HL-60 (cell line): ENCODE results near the gene NRP1.

Source experiments
- DNase-seq, 2 experiments: peaks; one replicate each; pipeline ENCODE4 v3.0.0-alpha.2; 2010 to 2020; ENCODE audit warnings: low read depth in 1 of 2, low spot score in 1 of 2
- H3K27ac ChIP-seq: fragments of 250-450 bp; sonication (Bioruptor Pico); replicated peaks from 2 replicates; pipeline ENCODE4 v1.5.1; 2020; ENCODE audit warnings: mild to moderate bottlenecking, moderate library complexity
- H3K27me3 ChIP-seq: fragments of 250-450 bp; sonication (Bioruptor Pico); 2 replicates; pipeline ENCODE4 v1.5.1; 2021; ENCODE audit warnings: mild to moderate bottlenecking, moderate library complexity; ENCODE audit not compliant: insufficient read depth, poor library complexity, severe bottlenecking
- H3K4me3 ChIP-seq: replicated peaks from 2 replicates; pipeline ENCODE4 v1.5.1; 2011; ENCODE audit warnings: mild to moderate bottlenecking, control low read depth, low read length; ENCODE audit not compliant: insufficient read depth
- GABPA ChIP-seq: IDR thresholded peaks from 2 replicates; pipeline ENCODE4 v1.6.1; 2012; ENCODE audit warnings: low read depth
- POLR2AphosphoS5 ChIP-seq: IDR thresholded peaks from 2 replicates; pipeline ENCODE4 v1.6.1; 2012; ENCODE audit warnings: low read depth
- SPI1 ChIP-seq: IDR thresholded peaks from 2 replicates; pipeline ENCODE4 v1.6.1; 2012; ENCODE audit warnings: low read depth, mild to moderate bottlenecking, borderline replicate concordance
- TF ChIP-seq, protein P1 (sequence below): IDR thresholded peaks from 2 replicates; pipeline ENCODE4 v1.6.1; 2012; ENCODE audit warnings: low read depth; ENCODE audit not compliant: insufficient replicate concordance
- TF ChIP-seq, protein P2 (sequence below): IDR thresholded peaks from one replicate; pipeline ENCODE4 v1.5.1; 2011; ENCODE audit warnings: low read length, control low read depth, inconsistent platforms; ENCODE audit not compliant: insufficient read depth

Gene NRP1

DNA sequence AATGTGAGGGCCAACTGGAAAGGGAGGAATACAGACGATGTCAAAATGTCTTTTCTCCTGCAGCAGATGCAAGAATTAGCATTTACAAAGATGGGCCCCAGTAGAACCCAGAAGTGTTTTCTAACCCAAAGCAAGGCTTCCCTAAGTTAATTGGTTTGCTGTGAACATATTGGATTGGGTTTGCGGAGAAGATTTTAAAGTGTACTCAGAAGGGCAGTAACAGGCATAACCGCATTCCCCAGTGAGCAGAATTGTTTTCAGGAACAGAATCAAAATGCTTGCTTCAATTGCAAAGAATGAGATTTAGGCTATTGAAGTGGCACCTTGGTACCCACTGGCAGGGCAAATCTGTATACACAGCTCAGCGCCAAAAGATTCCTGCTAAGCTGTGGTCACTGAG, 78.0 kb downstream of the NRP1 start:
- DNase-seq: no peak
- Histone ChIP-seq H3K4me3 (no peak overlapping the region), H3K27ac (no peak overlapping the region), H3K27me3 (no peaks in the 10 kb centered on the region)
- TF ChIP-seq, protein P1, sequence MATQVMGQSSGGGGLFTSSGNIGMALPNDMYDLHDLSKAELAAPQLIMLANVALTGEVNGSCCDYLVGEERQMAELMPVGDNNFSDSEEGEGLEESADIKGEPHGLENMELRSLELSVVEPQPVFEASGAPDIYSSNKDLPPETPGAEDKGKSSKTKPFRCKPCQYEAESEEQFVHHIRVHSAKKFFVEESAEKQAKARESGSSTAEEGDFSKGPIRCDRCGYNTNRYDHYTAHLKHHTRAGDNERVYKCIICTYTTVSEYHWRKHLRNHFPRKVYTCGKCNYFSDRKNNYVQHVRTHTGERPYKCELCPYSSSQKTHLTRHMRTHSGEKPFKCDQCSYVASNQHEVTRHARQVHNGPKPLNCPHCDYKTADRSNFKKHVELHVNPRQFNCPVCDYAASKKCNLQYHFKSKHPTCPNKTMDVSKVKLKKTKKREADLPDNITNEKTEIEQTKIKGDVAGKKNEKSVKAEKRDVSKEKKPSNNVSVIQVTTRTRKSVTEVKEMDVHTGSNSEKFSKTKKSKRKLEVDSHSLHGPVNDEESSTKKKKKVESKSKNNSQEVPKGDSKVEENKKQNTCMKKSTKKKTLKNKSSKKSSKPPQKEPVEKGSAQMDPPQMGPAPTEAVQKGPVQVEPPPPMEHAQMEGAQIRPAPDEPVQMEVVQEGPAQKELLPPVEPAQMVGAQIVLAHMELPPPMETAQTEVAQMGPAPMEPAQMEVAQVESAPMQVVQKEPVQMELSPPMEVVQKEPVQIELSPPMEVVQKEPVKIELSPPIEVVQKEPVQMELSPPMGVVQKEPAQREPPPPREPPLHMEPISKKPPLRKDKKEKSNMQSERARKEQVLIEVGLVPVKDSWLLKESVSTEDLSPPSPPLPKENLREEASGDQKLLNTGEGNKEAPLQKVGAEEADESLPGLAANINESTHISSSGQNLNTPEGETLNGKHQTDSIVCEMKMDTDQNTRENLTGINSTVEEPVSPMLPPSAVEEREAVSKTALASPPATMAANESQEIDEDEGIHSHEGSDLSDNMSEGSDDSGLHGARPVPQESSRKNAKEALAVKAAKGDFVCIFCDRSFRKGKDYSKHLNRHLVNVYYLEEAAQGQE: no peak
- TF ChIP-seq, protein P2, sequence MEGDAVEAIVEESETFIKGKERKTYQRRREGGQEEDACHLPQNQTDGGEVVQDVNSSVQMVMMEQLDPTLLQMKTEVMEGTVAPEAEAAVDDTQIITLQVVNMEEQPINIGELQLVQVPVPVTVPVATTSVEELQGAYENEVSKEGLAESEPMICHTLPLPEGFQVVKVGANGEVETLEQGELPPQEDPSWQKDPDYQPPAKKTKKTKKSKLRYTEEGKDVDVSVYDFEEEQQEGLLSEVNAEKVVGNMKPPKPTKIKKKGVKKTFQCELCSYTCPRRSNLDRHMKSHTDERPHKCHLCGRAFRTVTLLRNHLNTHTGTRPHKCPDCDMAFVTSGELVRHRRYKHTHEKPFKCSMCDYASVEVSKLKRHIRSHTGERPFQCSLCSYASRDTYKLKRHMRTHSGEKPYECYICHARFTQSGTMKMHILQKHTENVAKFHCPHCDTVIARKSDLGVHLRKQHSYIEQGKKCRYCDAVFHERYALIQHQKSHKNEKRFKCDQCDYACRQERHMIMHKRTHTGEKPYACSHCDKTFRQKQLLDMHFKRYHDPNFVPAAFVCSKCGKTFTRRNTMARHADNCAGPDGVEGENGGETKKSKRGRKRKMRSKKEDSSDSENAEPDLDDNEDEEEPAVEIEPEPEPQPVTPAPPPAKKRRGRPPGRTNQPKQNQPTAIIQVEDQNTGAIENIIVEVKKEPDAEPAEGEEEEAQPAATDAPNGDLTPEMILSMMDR: no peak
- TF ChIP-seq POLR2AphosphoS5 (no peak), GABPA (no peak), SPI1 (no peak)

GRCh38 chr10:33254556-33255160, 79.8 kb downstream of the NRP1 start:
- no peak overlapping the region for H3K27ac ChIP-seq
- TF ChIP-seq, protein P2: no peak
- TF ChIP-seq GABPA: no peak
- TF ChIP-seq SPI1: no peak
- no peak for TF ChIP-seq POLR2AphosphoS5
- TF ChIP-seq, protein P1: no peak

GRCh38 chr10:33253411-33253810, 81.1 kb downstream of the NRP1 start:
- TF ChIP-seq GABPA (no peak), POLR2AphosphoS5 (no peak)
- TF ChIP-seq, protein P1: no peak
- H3K27me3 ChIP-seq: no peaks in the 10 kb centered on the region
- H3K27ac ChIP-seq: no peak overlapping the region
- DNase-seq: no peak
- H3K4me3 ChIP-seq: no peak overlapping the region

More at GRCh38 chr10:33254556-33255160, 79.8 kb downstream of the NRP1 start:
- H3K4me3 ChIP-seq: no peak overlapping the region
- DNase-seq: no peak
- no peaks in the 10 kb centered on the region for H3K27me3 ChIP-seq
